Measurements from ENCODE around the gene B3GALT4. TPM values are rescaled to one million over a fixed set of nuclear protein-coding genes. Genes with fewer than 3 reads are reported as not detected.

B3GALT4 gene
- total RNA-seq, 1 experiment from 2014 or later, result 18.2 TPM

- intact Hi-C loops (cut with micrococcal nuclease; ENCODE audit: unreplicated experiment), result no loop called here
- peak overlapping the region; percentile 90 for H3K4me3 Mint-ChIP-seq (ENCODE audit: low read depth, unreplicated experiment)
- H3K27me3 Mint-ChIP-seq (ENCODE audit: unreplicated experiment), result no peaks in the 10 kb centered on the region
- no peak for TF ChIP-seq CTCF (IDR thresholded peaks at IDR 0.05; ENCODE audit: unreplicated experiment)
- peaks cover 83% of the 10 kb centered on the region for H3K36me3 Mint-ChIP-seq (ENCODE audit: insufficient read depth, unreplicated experiment)
- H3K4me1 Mint-ChIP-seq (ENCODE audit: low read depth, unreplicated experiment), result peaks cover 33% of the 10 kb centered on the region
- CTCF ChIA-PET, result interaction anchor here (0.6 to 1.5 kb wide), 3 partner anchors 19 to 1112 kb away, joined by 3 to 4 read pairs (median 3); partner anchors contain the start of gene B3GALT4
- DNase-seq, result no peak
- no TSS peak for BruUV-seq (replicated peaks)
- H3K27ac Mint-ChIP-seq (ENCODE audit: unreplicated experiment), result no peak overlapping the region
- no peaks in the 10 kb centered on the region for H3K9me3 Mint-ChIP-seq (ENCODE audit: low read depth, unreplicated experiment)
These were observed 18.9 kb downstream of the B3GALT4 start for GRCh38 chr6:33295621-33296369.

- DNase-seq, result no peak
- intact Hi-C loops (cut with micrococcal nuclease; ENCODE audit: unreplicated experiment), result loop anchor here (1.0 kb wide), 1 partner anchor 8 kb away; the partner anchor contains the start of genes PFDN6 and WDR46
- no peak for TF ChIP-seq CTCF (IDR thresholded peaks at IDR 0.05; ENCODE audit: unreplicated experiment)
- Mint-ChIP-seq H3K4me3 (ENCODE audit: low read depth, unreplicated experiment) (peak overlapping the region; percentile 90), H3K9me3 (ENCODE audit: low read depth, unreplicated experiment) (no peaks in the 10 kb centered on the region), H3K27ac (ENCODE audit: unreplicated experiment) (peak overlapping the region; percentile 98), H3K4me1 (ENCODE audit: low read depth, unreplicated experiment) (peaks cover 25% of the 10 kb centered on the region), H3K27me3 (ENCODE audit: unreplicated experiment) (no peaks in the 10 kb centered on the region), H3K36me3 (ENCODE audit: insufficient read depth, unreplicated experiment) (peaks cover 86% of the 10 kb centered on the region)
- CTCF ChIA-PET, result interaction anchor here (0.5 to 2.1 kb wide), 5 partner anchors 8 to 49 kb away, joined by 3 to 10 read pairs (median 7); partner anchors contain the start of genes B3GALT4, PFDN6 and WDR46
- no TSS peak for BruUV-seq (replicated peaks)
These were observed 20.0 kb downstream of the B3GALT4 start for GRCh38 chr6:33296797-33297405.

GRCh38 chr6:33297406-33297955 is 20.6 kb downstream of the B3GALT4 start:
- Mint-ChIP-seq H3K9me3 (ENCODE audit: low read depth, unreplicated experiment) (no peaks in the 10 kb centered on the region), H3K4me1 (ENCODE audit: low read depth, unreplicated experiment) (peaks cover 25% of the 10 kb centered on the region), H3K4me3 (ENCODE audit: low read depth, unreplicated experiment) (peak overlapping the region; percentile 90), H3K27ac (ENCODE audit: unreplicated experiment) (peak overlapping the region; percentile 98), H3K36me3 (ENCODE audit: insufficient read depth, unreplicated experiment) (peaks cover 86% of the 10 kb centered on the region), H3K27me3 (ENCODE audit: unreplicated experiment) (no peaks in the 10 kb centered on the region)
- CTCF ChIA-PET, result interaction anchor here (0.5 to 2.1 kb wide), 8 partner anchors 9 to 1417 kb away, joined by 3 to 10 read pairs (median 4); partner anchors contain the start of genes B3GALT4, PFDN6, WDR46 and ZBTB22
- TF ChIP-seq CTCF (IDR thresholded peaks at IDR 0.05; ENCODE audit: unreplicated experiment), result no peak
- intact Hi-C loops (cut with micrococcal nuclease; ENCODE audit: unreplicated experiment), result loop anchor here (1.0 kb wide), 1 partner anchor 8 kb away; the partner anchor contains the start of genes PFDN6 and WDR46
- peak; percentile 93 for DNase-seq
- BruUV-seq (replicated peaks), result no TSS peak

GRCh38 chr6:33297956-33298772 is 21.2 kb downstream of the B3GALT4 start:
- H3K36me3 Mint-ChIP-seq (ENCODE audit: insufficient read depth, unreplicated experiment), result peaks cover 86% of the 10 kb centered on the region
- peak overlapping the region; percentile 98 for H3K27ac Mint-ChIP-seq (ENCODE audit: unreplicated experiment)
- H3K27me3 Mint-ChIP-seq (ENCODE audit: unreplicated experiment), result no peaks in the 10 kb centered on the region
- H3K4me1 Mint-ChIP-seq (ENCODE audit: low read depth, unreplicated experiment), result peaks cover 25% of the 10 kb centered on the region
- no TSS peak for BruUV-seq (replicated peaks)
- no peak for TF ChIP-seq CTCF (IDR thresholded peaks at IDR 0.05; ENCODE audit: unreplicated experiment)
- intact Hi-C loops (cut with micrococcal nuclease; ENCODE audit: unreplicated experiment), result loop anchor here (1.0 kb wide), 1 partner anchor 9 kb away; the partner anchor contains the start of genes PFDN6 and WDR46
- H3K4me3 Mint-ChIP-seq (ENCODE audit: low read depth, unreplicated experiment), result peak overlapping the region; percentile 90
- CTCF ChIA-PET, result interaction anchor here (0.6 to 2.1 kb wide), 8 partner anchors 9 to 1416 kb away, joined by 3 to 10 read pairs (median 4); partner anchors contain the start of genes B3GALT4, PFDN6, RPS18 and VPS52
- DNase-seq, result peak; percentile 87
- H3K9me3 Mint-ChIP-seq (ENCODE audit: low read depth, unreplicated experiment), result no peaks in the 10 kb centered on the region

Data from Calu3 (cell line).